Measurements from ENCODE around the gene AGPAT3.

DNA sequence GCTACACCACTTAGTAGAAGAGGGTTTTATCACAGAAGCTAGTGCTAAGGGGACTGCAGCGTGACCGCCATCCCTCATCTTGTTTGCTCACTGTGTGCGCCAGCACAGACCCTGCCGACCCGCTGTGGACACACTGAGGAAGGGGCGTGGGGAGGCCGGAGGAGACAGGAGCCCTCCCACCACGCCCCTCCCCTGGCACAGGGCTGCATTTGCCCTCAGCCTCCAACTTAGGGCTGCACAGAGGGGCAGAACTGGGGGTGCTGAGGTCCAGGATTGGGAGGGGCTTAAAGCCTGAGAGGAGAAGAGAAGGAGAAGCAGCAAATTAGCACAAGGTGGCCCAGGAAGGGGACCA, 38.4 kb upstream of the AGPAT3 start:
- TF ChIP-seq EZH2 (IDR thresholded peaks at IDR 0.05), result no peak
- TF ChIP-seq, protein P1, sequence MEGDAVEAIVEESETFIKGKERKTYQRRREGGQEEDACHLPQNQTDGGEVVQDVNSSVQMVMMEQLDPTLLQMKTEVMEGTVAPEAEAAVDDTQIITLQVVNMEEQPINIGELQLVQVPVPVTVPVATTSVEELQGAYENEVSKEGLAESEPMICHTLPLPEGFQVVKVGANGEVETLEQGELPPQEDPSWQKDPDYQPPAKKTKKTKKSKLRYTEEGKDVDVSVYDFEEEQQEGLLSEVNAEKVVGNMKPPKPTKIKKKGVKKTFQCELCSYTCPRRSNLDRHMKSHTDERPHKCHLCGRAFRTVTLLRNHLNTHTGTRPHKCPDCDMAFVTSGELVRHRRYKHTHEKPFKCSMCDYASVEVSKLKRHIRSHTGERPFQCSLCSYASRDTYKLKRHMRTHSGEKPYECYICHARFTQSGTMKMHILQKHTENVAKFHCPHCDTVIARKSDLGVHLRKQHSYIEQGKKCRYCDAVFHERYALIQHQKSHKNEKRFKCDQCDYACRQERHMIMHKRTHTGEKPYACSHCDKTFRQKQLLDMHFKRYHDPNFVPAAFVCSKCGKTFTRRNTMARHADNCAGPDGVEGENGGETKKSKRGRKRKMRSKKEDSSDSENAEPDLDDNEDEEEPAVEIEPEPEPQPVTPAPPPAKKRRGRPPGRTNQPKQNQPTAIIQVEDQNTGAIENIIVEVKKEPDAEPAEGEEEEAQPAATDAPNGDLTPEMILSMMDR (IDR thresholded peaks at IDR 0.05), result no peak
